GM18951 (cell line): Measurements from ENCODE around the gene PERM1.
"Not testable (repeated sequence)": the region's sequence is repeated elsewhere in the genome, so short reads cannot be mapped to it uniquely, and the experiment has no call there.

Experiments used
- POLR2A ChIP-seq: IDR thresholded peaks from 4 replicates; pipeline ENCODE4 v1.6.1; 2011; ENCODE audit warnings: mild to moderate bottlenecking; ENCODE audit not compliant: insufficient read length, insufficient read depth; ENCODE audit errors: extremely low read depth
- in situ Hi-C: fragments of 300-500 bp; cut with MboI; formaldehyde crosslinking; loops from one replicate; pipeline ENCODE4 v1.12.0; 2022; ENCODE audit warnings: low sequenced_read_pairs, mixed read lengths, inconsistent platforms; ENCODE audit not compliant: unreplicated experiment

Gene PERM1

DNA sequence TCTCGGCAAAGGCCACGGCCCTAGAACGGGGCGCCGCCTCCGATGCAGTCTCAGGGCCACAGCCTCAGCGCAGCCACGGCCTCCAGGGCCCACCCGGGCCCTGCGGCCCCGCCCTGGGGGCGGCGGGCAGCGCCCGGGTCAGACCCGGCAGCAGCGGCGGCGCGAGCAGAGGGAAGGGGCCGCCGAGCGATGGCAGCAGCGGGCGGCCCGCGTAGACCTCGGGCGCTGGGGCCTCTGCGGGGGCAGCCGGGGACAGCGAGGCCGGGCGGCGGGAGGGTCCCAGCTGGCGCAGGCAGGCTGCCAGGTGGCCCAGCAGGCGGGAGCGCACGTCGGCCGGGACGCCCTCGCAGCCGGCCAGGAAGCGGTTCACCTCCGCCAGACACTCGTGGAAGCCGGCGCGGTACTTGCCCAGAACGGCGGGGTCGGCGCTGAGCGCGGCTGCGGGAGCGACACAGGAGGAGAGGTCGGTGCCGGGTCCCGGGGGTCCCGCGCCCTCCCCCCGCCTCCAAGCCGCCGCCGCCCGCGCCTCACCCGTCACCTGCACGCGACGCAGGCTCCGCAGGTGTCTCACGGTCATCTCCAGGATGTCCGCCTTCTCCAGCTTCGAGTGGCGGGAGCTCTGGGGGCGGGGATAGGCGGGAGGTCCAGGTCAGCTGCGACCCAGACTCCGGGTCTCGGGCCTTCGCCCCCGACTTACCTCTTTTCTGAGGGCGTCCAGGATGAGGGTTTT is 17.3 kb upstream of the PERM1 start:
- TF ChIP-seq POLR2A: no peak
- in situ Hi-C loops: no loop called here

DNA sequence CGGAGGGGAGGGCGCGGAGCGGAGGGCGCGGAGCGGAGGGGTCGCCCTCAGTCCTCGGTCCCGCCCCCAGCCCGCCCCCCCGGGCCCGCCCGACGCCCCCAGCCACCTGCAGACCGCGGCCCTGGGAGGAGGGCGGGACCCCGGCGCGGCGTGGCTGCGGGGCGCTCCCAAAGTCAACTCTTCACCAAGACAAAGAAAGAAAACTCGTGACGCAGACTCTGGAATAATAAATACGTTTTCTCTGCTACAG is 16.8 kb upstream of the PERM1 start:
- no peak for TF ChIP-seq POLR2A
- in situ Hi-C loops: no loop called here

DNA sequence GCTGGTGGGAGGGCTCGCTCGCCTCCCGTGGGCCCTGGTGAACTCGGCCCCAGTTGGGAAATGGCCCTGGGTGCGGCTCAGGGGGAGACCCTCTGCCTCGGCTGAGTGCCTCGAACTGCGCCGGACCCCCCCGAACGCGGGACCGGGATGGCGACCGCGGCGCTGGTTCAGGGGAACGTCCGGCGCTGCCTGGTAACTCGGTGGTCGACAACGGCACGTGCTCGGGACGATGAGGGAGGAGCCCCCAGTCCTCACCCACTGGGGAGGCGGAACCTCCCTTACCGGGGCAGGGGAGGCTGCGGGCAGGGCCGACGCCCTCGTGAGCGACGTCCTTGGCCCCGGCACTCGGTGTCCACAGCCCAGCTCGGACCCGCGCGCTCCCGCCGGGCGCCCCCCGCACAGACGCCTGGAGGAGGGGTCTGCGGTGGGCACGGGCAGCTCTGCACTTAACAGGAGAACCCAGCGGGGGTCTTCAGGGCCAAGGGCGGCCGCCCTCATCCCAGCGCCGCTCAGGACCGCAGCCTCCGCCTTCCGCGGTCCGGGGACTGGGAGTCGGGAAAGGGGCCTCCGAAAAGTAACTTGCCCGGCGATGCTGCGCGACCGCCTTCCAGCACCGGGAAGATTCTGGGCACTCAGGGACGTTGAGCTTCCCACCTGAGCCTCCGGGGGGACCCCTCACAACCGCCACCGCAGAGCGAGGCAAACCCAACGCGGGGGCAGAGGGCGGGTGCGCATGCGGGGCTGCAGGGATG is 16.3 kb upstream of the PERM1 start:
- in situ Hi-C loops: no loop called here

DNA sequence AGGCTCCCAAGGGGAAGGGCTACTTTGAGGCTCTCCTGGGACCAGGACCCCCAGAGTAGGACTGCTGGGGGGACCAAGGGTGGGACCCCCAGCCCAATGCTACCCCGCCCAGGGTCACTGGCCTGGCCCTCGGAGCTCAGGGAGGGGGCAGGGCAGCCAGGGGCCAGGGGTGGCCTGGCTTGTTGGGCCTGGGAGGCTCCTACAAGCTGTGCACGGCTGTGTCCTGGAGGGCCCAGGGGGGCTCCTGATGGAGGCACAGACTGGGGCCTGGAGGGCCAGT is 15.8 kb upstream of the PERM1 start:
- no peak for TF ChIP-seq POLR2A
- in situ Hi-C loops: no loop called here

More for the DNA sequence above, 16.3 kb upstream of the PERM1 start:
- no peak for TF ChIP-seq POLR2A

DNA sequence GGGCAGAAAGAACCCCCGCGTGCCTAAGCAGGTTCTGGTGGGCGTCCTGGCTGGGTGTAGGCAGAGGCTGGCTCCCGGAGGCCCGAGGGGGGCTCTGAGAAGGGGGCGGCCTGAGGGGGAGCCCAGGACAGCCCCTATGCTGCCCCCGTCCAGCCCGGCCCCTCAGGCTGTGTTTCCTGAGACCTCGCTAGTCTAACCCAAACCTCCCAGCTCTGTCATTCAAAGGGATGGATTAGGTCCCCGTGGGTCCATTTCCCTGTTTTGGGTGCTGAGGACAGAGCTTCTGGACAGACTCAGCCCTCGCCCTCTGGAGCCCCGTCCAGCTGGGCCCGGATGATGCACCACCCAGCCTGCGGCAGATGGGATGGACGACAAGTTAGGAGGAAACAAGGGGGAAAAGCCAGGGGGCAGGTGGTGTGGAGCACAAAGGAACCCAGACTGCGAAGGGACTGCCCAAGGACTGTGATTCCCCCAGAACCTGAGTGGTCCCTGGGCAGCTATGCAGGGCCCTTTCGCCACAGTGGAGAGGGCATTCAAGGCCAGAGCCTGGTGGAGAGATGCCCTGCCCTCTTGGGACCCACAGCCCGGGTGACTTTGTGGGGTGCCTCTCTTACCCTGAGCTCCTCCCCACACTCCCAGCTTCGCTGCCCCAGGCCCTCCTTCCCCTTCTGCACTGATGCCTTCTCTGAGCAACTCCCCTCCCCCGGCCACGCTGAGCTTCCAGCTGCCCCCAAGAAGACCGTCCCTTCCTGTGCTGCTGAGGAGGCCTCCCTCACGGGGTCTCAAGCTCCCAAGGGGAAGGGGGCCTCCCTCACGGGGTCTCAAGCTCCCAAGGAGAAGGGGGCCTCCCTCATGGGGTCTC is 15.2 kb upstream of the PERM1 start:
- in situ Hi-C loops: no loop called here
- TF ChIP-seq POLR2A: no peak

DNA sequence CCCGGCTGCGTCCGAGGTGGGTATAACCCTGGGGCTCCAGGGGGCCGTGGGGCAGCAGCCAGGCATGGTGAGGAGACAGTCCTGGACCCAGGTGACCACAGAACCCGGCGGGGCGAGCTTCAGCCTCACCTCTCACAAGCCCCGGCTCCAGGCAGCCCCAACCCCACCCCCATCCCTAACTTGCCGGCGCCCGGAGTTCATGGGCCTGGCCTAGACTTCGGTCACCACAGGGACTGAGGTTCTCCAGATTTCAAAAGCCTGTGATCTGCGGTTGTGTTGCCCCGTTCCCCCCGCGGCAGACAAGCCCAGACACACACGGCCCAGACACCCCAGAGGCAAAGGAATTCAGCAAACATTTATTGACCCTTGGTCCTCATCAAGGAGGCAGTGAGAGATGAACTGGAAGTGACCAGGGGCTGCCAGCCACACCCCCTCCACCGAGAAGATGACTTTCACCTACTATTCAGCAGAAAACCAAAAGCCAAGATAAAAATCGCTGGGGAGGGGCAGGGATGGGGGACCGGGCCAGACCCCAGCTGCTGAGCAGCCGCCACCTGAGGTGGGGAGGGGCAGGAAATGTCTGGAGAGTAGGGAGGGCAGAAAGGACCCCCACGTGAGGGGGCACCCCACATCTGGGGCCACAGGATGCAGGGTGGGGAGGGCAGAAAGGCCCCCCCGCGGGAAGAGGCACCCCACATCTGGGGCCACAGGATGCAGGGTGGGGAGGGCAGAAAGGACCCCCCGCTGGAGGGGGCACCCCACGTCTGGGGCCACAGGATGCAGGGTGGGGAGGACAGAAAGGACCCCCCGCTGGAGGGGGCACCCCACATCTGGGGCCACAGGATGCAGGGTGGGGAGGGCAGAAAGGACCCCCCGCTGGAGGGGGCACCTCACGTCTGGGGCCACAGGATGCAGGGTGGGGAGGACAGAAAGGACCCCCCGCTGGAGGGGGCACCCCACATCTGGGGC is 14.1 kb upstream of the PERM1 start:
- in situ Hi-C loops: no loop called here
- TF ChIP-seq POLR2A: no peak

DNA sequence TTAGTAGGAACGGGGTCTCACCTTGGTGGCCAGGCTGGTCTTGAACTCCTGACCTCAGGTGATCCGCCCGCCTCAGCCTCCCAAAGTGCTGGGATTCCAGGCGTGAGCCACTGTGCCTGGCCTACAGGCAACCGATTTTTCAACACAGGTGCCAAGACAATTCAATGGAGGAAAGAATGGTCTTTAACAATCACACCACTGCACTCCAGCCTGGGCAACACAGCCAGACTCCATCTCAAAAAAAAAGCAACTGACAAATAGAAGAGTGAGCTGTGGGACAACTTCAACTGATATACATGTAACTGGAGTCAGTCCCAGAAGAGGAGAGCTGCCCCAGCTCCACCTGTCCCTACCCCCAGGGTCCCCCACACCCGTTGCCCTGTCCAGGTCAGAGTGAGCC is 12.7 kb upstream of the PERM1 start:
- in situ Hi-C loops: not testable (repeated sequence)

DNA sequence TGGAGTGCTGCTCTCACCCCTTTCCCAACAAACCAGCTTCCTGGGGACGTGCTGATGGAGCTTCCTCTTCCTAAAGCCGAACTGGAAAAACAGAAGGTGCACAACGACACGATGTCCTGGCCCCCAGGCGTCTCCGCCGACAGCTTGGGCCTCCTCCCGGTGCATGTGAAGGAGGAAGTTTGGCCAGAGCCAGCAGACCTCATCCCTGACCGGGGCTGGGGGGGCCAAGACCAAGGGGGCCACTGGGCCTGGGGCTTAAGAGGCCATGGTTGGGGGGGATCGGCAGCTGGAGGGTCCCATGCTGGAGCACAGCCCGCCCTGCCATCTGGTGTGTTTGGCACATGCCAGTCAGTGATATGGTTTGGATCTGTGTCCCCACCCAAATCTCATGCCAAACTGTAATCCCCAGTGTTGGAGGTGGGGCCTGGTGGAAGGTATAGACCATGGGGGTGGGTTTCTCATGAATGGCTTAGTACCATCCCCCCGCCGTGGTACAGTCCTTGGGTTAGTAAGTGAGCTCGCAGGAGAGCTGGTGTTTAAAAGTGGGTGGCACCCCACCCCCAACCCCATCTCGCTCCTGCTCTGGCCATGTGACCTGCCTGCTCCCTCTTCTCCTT is 11.6 kb upstream of the PERM1 start:
- in situ Hi-C loops: no loop called here
- no peak for TF ChIP-seq POLR2A

DNA sequence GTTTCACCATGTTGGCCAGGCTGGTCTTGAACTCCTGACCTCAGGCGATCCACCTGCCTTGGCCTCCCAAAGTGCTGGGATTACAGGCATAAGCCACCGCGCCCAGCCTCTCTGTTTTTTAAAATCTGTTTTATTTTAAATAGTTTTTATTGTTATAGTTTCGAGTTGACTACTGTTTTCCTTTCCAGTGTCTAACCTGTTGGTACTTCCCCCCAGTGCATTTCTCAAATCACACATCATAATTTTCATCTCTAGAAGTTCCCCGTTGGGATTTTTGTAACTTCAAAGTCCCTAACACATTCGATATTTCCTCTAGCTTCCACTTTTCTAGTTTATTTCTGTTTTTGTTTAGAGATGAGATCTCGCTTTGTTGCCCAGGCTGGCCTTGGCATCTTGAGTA is 10.5 kb upstream of the PERM1 start:
- in situ Hi-C loops: no loop called here
- TF ChIP-seq POLR2A: no peak

DNA sequence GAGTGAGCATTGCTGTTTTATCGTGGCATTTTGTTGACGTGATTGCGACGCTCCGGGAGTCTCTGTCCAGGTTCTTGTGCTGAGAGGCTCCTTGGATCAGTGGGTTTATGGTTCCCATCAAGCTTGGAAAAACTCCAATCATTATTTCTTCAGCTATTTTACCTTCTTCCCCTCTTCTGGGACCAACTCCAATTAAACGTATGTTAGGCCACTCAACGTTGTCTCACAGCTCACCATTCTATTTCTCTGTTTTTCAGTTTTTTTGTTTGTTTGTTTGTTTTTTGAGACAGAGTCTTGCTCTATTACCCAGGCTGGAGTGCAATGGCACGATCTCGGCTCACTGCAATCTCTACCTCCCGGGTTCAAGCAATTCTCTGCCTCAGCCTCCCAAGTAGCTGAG is 10.0 kb upstream of the PERM1 start:
- in situ Hi-C loops: no loop called here

DNA sequence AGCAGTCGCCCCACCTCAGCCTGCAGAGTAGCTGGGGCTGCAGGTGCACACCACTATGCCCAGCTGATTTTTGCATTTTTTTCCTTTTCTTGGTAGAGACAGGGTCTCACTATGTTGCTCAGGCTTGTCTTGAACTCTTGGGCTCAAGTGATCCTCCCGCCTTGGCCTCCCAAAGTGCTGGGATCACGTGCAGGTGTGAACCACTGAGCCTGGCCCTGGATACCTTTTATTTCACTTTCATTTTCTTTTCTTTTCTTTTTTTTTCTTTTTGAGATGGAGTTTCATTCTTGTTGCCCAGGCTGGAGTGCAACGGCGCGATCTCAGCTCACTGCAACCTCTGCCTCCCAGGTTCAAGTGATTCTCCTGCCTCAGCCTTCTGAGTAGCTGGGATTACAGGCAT is 9.4 kb upstream of the PERM1 start:
- in situ Hi-C loops: not testable (repeated sequence)

More for the DNA sequence above, 10.0 kb upstream of the PERM1 start:
- no peak for TF ChIP-seq POLR2A

DNA sequence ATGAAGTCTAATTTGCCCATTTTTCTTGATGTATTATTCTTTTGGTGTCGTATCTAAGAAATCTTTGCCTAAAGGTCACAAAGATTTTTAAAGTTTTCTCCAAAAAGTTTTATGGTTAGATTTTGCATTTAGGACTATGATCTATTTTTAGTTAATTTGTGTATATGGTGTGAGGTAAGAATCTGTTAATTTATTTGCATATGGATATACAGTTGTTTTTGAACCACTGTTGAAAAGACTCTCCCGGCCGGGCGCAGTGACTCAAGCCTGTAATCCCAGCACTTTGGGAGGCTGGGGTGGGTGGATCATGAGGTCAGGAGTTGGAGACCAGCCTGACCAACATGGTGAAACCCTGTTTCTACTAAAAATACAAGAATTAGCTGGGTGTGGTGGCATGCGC is 6.2 kb upstream of the PERM1 start:
- in situ Hi-C loops: not testable (repeated sequence)

DNA sequence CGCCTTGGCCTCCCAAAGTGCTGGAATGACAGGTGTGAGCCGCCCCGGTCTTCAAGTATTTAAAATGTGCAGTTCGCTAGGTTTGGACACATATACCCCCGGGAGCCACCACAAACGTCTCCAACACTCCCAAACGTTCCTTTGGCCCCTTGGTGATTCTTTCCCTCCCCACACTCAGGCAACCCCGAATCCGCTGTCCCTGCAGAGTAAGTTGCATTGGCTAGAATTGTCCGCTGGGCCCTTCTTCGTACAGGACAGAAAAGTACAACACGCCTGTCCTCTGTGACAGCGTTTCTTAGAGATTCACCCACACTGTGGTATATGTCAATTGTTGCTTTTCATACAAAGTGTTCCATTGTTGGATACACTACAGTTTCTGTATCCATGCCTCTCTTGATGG is 3.2 kb upstream of the PERM1 start:
- in situ Hi-C loops: no loop called here
- no peak for TF ChIP-seq POLR2A
